ENCODE data around the gene AP5B1.

AP5B1 gene

GRCh38 chr11:65787649-65788622 is 7.2 kb upstream of the AP5B1 start:
- peaks cover 12% of the 10 kb centered on the region for H3K36me3 Mint-ChIP-seq (ENCODE audit: low read depth)
- H3K27me3 Mint-ChIP-seq (ENCODE audit: low read depth, poor library complexity) = peaks cover 73% of the 10 kb centered on the region
- peak; percentile 80 for DNase-seq
- H3K9me3 Mint-ChIP-seq = no peaks in the 10 kb centered on the region
- H3K4me1 Mint-ChIP-seq = peaks cover 54% of the 10 kb centered on the region
- peak overlapping the region; percentile 86 for H3K4me3 Mint-ChIP-seq
- TF ChIP-seq CTCF (IDR thresholded peaks at IDR 0.05) = no peak
- peak overlapping the region; percentile 96 for H3K27ac Mint-ChIP-seq

DNA sequence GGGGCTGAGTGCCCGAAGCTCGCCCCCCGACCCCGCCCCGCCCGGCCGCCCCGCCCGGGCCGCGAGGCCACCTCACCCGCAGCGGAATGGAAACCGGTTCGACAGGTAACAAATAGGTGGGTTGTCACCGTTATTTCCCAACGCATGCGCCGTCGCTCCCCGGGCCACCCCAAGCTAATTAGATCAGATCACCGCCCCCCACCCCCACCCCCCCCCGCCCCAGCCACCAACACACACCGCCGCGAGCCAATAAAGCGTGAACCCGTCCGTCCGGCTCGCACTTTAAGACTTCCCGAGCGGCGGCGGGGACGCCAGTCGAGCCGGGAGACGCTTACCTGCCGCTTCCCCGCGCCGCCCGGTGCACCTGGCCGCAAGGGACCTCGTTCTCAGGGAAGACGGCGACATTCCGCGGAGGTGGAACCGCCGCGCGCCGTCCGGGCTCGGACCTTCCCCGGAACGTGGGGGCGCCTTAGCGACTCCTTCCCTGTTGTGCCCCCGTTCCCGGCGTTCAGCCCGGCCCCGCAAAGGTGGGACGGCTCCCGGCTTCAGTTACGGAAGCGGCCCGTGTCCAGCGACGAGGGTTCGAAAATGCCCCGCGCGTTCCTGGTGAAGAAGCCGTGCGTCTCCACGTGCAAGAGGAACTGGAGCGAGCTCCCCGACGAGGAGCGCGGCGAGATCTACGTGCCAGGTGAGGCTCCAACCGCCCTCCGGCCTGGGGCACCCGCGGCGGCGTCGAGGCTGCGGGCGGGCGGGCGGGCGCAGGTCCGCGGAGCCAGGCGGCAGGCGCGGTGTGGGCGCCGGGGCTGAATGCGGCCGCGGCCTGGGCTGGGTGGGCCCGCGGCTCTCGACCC is 6.2 kb upstream of the AP5B1 start, which contains the start of gene OVOL1:
TSS of gene OVOL1 (plus strand) at position 278 of the 851 bp plus-strand sequence. CDS start at position 589, 311 bp downstream.
- no peak for TF ChIP-seq CTCF (IDR thresholded peaks at IDR 0.05)
- Mint-ChIP-seq H3K36me3 (ENCODE audit: low read depth) (peaks cover 13% of the 10 kb centered on the region), H3K27ac (no peak within 1 kb of the TSS), H3K27me3 (ENCODE audit: low read depth, poor library complexity) (peaks cover 79% of the 10 kb centered on the region), H3K9me3 (no peaks in the 10 kb centered on the region), H3K4me1 (peaks cover 50% of the 10 kb centered on the region), H3K4me3 (peak within 1 kb of the TSS; percentile 86)
- peak; percentile 62 for DNase-seq

- Mint-ChIP-seq H3K9me3 (no peaks in the 10 kb centered on the region), H3K27me3 (ENCODE audit: low read depth, poor library complexity) (peaks cover 86% of the 10 kb centered on the region), H3K4me1 (peaks cover 50% of the 10 kb centered on the region), H3K4me3 (peak overlapping the region; percentile 71), H3K27ac (no peak overlapping the region), H3K36me3 (ENCODE audit: low read depth) (peaks cover 13% of the 10 kb centered on the region)
- no peak for TF ChIP-seq CTCF (IDR thresholded peaks at IDR 0.05)
- no peak for DNase-seq
Measured at GRCh38 chr11:65786008-65786785, 5.4 kb upstream of the AP5B1 start.

DNA sequence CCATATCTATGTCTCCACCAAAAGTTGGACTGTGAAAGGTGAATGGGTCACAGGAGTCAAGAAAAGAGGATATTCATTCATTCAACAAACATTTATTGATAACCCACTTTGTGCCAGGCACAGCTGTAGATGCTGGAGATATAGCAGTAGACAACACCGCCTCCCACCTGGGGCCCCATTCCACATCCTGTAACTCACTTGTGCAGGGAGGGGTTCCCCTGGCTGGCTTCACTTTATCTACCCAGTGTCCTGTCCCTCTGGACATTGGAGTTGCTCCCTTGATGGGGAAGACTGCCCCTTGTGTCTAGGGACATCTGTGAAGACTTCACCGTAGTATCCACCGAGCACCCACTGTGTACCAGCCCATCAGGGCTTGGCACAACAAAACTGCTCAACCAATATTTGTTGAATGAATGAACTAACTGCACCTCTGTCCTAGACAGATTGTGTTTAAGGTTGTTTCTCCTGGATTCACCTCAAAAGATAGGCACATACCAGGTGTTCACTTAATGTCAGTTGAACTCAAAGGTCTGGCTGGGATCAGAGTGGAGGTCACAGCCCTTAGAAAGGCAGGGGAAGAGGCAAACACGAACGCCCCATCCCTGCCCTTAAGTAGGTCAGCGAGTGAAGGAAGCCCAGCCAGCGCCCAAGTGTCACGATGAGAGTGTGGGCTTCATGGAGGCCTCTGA is 4.7 kb upstream of the AP5B1 start:
- Mint-ChIP-seq H3K4me3 (peak overlapping the region; percentile 71), H3K4me1 (peaks cover 45% of the 10 kb centered on the region), H3K9me3 (no peaks in the 10 kb centered on the region), H3K36me3 (ENCODE audit: low read depth) (peaks cover 13% of the 10 kb centered on the region), H3K27ac (no peak overlapping the region), H3K27me3 (ENCODE audit: low read depth, poor library complexity) (peaks cover 84% of the 10 kb centered on the region)
- no peak for TF ChIP-seq CTCF (IDR thresholded peaks at IDR 0.05)
- DNase-seq = no peak

DNA sequence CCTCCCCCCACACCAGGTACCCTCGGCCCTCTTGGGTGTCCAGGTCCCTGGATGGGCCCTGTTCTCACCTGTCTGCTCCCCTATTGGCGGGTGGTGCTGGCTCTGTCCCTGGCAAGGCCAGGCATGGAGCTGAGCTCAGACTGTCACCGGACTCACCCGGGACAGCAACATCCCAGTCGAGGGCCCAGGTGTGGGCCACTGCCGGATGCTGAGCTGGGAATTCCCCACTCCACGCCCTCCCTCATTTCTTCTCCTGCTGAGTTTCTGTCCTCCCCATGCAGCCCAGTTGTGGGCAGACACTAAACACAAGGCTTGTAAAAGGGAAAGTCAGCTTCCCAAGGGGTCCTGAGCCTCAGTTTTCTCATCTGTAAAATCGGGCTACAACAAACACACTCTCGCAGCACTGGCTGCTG is 2.0 kb upstream of the AP5B1 start:
- peaks cover 62% of the 10 kb centered on the region for H3K27me3 Mint-ChIP-seq (ENCODE audit: low read depth, poor library complexity)
- no peak for DNase-seq
- H3K4me3 Mint-ChIP-seq = peak overlapping the region; percentile 4
- H3K4me1 Mint-ChIP-seq = peaks cover 22% of the 10 kb centered on the region
- peaks cover 13% of the 10 kb centered on the region for H3K36me3 Mint-ChIP-seq (ENCODE audit: low read depth)
- no peaks in the 10 kb centered on the region for H3K9me3 Mint-ChIP-seq
- H3K27ac Mint-ChIP-seq = no peak overlapping the region
- TF ChIP-seq CTCF (IDR thresholded peaks at IDR 0.05) = no peak

Measured in nephron progenitor cell (in vitro differentiated cells).